C4-2B (cell line): Measurements from ENCODE around the gene PASD1.

Experiments
- CTCF ChIP-seq: fragments of 450-650 bp; conservative IDR thresholded peaks from 2 replicates; pipeline ENCODE4 v1.5.1; 2017; ENCODE audit warnings: mild to moderate bottlenecking
- ZFX ChIP-seq: fragments of 450-650 bp; IDR thresholded peaks from 2 replicates; pipeline ENCODE4 v1.6.1; 2017

- TF ChIP-seq CTCF (no peak), ZFX (no peak)
Observed at GRCh38 chrX:151536571-151536970, 26.9 kb upstream of the PASD1 start.
